GM19468 (cell line): ENCODE data around the gene DCST2.
"Not testable (repeated sequence)": the region's sequence is repeated elsewhere in the genome, so short reads cannot be mapped to it uniquely, and the experiment has no call there.

Source experiments
- ATAC-seq: cut with Tn5 transposase; IDR thresholded peaks from one replicate; pipeline ENCODE4 v1.9.1; 2021; ENCODE audit warnings: mild to moderate bottlenecking, moderate library complexity, moderate number of reproducible peaks; ENCODE audit not compliant: unreplicated experiment; ENCODE audit errors: extremely low read depth

The DCST2 gene

DNA sequence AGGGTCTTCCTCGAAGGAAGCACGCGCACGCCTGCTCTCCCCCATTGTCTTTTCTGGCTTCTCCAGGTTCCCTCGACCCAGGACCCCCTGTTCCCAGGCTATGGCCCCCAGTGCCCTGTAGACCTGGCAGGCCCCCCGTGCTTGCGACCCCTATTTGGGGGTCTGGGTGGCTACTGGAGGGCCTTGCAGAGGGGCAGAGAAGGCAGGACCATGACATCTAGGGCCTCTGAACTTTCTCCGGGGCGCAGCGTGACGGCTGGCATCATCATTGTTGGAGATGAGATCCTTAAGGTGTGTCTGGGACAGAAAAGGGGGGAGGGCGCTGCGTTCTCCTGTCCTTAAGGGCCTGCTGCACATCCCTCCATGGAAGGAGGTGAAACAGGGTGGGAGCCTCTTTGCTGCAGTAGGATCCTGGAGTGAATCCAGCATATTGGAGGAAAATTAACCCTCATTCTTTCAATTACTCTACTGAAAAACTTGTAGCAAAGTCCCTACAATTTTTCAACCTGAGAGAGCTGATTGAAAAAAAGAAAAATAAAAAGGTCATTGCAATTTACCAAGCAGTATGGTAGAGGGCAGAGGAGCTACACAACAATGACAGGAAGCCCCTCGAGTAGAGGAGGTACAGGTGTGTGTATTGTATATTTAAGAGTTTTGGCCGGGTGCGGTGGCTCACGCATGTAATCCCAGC is 49.7 kb downstream of the DCST2 start:
- no peak for ATAC-seq

DNA sequence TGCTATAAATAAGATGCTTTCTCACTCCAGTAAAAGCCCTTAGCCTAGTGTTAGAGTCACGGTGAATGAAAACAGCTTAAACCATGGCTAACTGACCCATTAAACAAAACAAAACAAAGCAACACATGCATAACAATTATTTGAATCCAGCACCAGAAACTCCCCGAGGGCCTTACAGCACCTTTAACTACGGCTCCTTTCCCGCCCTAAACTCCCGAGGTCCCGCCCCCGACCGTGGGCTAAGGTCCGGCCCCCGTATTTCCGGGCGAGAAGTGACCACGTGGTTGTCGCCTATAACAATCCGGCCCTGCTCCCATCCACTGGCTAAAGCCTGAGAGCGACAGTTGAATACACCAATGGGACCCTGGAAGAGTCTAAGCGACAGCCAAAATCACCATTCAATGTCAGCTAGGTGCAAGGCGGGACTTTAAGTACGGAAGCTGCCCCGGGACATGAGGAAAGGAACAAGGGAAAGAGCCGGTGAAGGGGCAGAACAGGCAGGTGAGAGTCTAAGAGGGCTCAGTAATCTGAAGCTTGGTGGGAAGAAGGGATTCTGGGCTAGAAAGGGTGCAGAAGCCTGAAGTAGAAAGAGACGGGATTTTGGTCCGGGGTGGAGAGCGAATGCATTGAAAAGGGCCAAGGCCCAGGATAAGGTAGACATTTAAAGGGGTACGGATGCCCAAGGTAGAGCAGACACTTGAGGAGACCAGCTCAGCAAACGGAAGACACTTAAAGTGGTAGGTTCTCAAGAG is 50.5 kb downstream of the DCST2 start, which contains the start of gene FLAD1:
FLAD1 (plus strand) TSS at position 448 of the 752 bp plus-strand sequence. CDS start 351 bp downstream, outside the sequence.
- peak; percentile 91 for ATAC-seq

DNA sequence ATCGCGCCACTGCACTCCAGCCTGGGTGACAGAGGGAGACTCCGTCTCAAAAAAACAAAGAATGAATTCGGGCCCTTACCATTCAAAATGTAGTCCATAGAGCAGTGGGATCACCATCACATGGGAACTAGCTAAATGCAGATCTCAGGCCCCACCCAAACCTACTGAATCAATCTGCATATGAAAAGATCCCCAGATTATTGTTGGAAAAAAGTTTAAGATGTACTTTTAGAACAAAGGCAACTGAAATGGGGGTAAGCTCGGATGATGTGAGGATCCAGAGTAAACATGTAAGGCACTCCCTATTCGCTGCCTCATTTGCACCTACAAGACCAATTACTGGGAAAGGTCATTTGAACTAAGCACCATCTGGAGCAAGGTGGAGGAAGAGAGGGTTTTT is 51.2 kb downstream of the DCST2 start:
- no peak for ATAC-seq

DNA sequence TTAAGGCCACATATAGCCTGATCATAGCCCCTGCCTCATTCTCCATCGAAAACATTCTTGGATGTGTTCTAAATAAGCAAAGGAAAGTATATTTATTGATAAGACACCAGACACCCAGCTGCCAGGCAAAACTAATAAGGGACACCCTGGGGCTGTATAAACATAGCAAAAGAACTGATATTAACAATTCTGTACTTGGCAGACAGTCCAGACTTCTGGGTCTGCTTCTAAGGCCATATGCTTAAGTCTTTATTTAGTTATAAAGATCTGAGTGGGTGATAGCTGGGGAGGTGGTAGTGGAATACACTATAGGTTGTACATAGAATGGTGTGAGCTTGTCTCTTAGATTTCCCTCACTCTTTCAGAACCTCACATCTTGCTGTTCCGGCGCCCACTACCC is 55.2 kb downstream of the DCST2 start:
- no peak for ATAC-seq

DNA sequence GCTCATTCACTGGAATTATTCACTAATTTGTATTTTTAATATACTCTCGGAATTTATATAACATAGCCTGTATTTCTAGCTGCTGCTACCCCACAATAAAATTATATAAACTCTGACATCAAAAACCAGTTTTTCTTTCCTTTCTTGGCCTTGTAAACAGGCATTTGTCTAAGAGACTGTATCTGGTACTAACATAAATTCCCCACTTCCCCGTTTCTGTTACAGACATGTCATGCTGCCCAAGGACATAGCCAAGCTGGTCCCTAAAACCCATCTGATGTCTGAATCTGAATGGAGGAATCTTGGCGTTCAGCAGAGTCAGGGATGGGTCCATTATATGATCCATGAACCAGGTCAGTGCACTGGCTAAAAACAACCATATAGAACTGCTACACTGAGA is 55.8 kb downstream of the DCST2 start:
- ATAC-seq: not testable (repeated sequence)

DNA sequence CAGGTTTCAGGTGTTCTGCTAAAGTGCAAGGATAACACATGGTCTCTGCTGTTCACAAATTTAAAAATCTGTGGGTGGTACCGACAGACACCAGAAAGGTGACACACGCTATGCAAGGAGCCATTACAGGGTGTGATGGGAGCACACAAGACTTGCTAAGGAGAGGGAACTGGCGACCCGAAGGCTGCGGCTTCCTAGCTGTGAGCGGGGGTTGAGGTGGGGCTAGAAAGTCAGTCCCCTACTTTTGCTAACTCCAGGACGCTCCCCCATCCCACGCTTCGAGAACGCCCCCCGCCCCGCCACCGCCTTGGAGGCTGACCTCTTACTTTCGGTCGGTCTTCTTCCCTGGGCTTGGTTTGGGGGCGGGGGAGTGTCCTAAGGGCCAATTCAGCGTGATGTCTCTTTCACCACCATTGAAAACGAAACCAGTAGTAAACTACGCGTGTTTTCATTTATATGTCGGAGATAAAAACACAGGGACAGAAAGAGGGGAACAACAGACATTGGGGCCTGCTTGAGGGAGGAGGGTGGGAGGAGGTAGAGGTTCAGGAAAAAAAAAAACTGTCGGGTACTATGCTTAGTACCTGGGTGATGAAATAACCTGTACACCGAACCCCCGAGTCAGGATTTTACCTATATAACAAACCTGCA is 58.0 kb downstream of the DCST2 start:
- ATAC-seq: no peak

DNA sequence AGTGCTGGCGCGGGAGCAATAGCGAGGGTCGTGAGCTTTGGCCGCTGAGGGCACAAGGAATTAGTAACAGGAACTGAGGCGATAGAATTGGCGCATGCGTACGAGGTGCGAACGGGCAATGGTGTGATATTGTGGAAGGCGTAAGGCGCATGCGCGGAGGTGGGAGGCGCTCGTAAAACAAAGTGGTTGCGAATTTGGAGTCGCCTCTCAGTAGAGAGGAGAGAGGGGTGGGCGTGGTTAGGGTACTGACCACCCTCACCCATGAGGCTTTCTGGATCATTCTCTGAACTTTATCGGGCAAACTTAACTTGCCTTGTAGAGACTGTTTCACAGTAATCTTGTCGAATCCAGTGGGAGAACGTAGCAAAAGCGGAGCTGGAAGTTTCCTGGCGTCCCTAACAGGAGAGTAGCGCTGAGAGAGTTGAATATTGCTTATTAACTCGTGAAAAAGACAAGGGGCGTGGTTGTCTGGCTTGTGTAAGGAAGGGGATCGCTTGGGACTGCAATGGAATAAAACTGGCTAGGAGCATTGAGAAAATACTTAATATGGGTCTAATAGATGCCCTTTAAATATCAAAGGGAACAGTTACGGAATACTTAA is 58.7 kb downstream of the DCST2 start:
- ATAC-seq: peak; percentile 31

DNA sequence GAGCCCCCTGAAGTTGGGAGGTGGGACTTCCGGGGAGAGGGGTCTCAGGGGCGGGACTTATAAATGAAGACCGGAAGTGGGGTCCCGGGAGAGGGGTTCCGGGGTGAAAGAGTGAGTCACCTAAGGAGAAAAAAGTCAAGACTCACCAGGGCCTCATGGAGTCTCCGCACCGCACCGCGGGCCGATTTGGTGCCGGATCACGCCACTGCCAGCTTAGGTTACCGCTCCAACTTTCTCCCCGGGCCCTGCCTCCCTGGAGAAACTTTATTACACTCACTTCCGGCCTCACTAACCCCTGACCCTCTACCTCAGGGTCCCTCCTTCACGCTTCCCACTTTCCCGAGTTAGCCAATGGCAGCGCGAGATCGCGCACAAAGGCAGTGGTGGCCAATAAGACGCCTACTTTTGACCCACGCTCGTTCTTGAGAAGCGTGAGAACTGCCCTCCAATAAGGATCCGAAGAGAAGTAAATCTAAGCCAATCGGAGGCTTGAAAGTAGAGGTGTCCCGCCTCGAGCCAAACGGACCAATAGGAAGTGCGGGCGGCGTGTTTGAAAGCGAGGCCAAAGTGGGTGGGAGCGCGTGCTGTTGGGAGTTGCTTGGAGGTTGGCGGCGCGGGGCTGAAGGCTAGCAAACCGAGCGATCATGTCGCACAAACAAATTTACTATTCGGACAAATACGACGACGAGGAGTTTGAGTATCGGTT is 59.3 kb downstream of the DCST2 start, which contains the start of gene CKS1B:
CKS1B (plus strand) TSS at position 580 of the 706 bp plus-strand sequence; CDS start at position 645, 65 bp downstream.
- peak; percentile 81 for ATAC-seq

DNA sequence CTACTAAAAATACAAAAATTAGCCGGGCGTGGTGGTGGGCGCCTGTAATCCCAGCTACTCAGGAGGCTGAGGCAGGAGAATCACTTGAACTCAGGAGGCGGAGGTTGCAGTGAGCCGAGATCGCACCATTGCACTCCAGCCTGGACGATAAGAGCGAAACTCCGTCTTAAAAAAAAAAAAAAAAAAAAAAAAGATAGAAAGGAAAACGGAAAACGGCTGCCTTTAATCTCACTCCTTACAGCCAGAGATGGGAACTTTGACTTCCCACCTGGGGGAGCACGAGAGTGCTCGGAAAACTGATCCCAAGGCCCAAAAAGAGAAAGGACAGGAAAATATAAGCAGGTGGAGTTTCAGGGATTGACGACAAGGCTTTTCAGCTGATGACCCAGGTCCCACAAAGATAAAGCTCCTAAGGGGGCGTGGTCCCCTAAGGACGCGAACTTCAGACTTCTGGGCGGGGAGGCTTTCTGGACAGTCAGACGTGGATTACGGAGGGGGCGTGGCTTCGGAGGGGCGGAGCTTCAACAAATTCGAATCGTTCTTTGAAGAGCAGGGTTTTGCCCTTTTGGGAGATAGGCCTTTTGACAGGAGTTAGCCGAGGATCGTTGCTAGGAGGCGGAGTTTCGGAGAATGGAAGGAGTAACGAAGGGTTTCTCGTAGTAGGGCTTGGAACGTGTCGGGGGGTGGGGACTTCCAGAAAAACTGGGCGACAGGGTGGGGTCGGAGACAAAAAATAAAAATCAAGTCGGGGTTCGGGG is 60.1 kb downstream of the DCST2 start:
- no peak for ATAC-seq

DNA sequence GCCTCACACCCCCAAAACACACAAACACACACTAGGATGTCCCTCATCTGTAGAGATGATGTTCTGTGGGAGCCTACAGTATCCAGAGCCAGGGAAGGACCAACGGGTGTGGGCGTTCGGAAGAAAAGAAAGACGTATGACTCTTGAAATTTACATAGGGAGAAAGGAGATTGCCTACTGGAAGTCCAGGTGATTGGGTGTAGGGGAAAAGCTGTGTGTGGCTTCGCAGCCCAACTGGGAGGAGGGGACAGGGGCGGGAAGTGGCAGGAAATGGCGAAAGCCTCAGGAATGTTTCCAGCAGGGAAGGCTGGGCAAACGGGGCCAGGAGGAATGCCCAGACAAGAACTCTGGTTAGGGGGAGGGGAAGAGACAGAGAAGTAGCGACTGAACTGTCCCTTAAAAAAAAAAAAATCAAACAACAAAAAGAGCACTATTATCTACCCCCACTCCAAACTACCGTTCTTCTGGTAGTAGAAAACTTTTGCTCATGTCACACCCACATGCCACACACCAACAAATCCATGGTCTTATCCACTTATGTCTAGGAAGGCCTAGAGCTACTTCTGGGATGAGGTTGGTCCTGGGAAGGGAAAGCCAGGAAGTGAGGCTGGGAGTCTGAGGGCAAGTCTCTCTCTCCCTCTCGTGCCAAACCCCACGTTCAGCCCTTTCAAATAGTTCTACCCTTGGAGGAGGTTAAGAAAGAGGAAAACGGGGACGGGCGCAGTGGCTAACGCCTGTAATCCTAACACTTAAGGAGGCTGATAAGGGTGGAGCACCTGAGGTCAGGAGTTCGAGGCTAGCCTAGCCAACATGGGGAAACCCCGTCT is 60.9 kb downstream of the DCST2 start:
- no peak for ATAC-seq

DNA sequence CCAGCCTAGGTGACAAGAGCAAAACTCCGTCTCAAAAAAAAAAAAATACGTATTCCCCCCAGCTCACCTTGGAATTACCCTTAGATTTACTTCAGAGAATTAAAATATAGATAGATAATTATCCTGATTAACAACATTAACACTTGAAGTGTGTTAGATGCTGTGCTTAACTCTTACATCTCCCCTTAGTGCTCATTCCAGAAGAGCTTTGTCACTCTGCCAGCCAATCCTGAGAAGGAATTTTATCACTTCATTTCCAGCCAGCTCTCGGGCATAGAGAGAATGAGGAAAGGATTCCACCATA is 61.4 kb downstream of the DCST2 start:
- ATAC-seq: no peak

DNA sequence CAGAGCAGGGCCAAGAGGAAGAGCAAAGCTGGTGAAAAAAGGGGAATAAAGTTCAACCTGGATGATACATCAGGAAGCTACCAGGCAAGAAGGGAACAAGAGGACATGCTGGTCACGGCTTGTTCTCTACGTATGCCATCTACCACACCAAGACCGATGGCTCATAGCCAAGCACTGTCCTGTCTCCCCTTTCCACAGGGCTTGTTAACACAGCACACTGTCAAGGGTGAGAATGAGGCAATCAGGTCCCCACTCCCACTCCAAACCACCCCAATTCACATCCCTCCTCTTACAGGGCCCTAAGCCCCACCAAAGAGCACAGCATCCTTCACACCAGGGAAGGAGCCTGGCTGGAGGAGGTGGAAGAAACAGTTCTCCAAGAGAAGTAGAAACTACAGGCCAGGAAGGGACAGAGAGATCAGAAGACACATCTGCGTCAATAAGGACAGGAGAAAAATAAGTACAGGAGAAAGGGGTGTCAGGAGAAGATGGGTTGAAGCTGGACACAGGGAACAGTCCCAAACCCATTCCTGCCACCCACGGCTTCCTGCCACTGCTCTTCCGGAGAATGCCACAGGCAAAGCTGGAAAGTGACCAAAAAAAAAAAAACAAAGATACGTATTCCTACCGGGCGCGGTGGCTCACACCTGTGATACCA is 62.1 kb downstream of the DCST2 start:
- no peak for ATAC-seq

DNA sequence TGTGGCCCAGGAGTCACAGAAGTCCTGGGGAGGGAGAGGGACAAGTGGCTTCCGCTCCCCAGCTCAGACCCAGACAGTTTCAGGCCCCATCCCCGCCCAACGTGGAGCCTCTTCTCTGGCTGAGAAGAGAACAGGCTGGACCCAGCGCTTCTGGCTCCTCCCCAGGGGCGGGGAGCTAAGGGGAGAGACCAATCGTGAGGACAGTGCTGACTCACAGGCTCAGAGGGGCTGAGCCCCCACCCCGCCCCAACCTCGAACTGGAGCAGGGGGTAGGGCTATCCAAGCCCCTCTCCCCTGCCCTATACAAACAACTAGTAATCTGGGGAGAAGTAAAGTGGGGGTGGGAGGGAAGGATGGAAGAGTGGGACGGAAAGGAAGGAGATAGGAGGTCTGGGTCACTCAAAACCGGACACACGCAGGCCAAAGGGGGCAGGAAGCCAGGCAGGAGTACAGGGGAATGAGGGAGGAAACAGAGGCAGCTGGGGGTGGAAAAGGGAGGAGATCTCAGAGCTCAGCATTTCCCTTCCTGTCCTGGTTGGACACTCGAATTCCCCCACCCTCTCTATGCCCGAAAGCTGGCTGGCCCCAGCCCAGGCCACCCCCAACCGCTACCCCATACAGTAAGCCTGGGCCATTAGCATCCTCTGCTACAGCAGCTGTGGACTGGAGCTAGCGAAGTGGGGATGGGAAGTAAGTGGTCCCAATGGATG is 62.8 kb downstream of the DCST2 start, which contains the start of gene SHC1:
SHC1 (minus strand) TSS at position 117 of the 710 bp plus-strand sequence. CDS start 221 bp downstream, outside the sequence.
- no peak for ATAC-seq

DNA sequence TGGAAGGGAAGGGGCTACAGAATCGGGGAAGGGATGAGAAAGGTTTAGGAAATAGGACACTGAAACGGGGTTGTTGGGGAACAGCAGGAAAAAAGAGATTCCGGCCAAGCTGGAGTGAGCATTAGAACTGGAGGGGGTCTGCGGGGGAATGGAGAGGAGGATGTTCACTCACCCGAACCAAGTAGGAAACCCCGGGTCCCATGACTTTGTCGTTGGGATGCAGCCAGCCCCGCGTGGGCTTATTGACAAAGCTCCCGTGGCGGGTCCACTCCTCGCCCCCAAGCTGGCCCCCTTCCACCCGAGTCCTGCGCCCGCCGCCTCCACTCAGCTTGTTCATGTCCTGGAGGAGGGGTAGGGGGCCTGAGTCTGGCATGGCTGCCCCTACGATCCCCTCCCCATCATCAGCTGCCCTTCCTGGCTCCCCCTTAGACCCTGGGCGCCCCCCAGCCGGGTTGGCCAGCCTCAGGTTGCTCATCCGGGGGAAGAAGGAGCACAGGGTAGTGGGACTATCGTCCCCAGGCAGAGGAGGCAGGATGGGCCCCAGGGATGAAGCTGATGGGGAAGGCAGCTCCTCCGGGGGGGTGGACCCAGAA is 63.6 kb downstream of the DCST2 start:
- no peak for ATAC-seq

DNA sequence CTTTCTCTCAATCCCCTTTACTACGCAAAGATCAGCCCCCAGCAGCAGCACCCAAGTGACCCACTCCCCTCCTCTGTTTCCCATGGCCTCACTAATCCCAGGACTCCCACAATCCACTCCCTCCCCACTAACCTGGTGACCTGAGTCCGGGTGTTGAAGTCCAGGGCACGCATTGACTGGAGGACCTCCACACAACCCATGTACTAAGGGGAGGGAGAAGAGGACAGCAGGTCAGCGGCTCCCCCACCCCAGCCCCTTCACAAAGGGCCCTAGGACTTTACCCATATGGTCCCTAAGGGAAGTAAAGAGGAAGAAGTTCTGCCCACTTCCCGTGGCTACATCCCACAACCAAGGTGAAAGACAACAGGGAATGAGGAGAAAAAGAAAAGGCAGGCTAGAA is 64.3 kb downstream of the DCST2 start:
- ATAC-seq: no peak

DNA sequence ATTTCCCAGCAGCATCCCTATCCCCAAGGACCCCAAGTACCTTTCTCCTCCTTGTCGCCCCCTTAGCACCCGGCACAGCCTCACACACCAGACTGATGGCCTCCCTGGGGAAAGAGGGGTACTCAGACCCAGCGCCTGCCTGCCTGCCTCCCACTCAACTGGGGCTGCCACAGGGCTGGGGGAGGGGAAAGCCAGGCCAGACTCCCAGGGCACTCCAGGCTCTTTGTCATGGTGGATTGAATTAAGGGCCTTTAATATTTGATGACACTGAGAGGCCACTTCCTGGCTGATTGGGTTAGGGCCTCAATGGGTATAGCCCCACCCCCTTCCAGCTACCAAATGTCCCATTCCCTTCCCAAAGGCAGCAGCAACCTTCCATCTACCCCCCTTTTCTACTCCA is 64.8 kb downstream of the DCST2 start:
- no peak for ATAC-seq
